ENCODE results near the gene CDK16.

The CDK16 gene

DNA sequence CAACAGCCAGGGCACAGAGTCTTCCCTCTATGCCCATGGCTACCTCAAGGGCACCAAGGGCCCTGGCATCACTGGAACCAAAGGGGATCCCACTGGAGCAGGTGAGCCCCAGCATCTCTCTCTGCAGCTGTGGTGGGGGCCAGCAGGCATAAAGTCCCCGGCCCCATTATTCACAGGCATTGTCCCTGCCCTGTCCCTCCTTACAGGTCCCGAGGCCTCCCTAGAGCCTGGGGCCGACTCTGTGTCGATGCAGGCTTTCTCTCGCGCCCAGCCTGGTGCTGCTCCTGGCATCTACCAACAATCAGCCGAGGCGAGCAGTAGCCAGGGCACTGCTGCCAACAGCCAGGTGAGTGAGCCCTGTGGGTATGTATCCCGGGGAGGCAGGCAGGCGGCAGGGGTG is 37.2 kb upstream of the CDK16 start:
- Histone ChIP-seq H3K27me3 (ENCODE audit: insufficient read depth, low read length) (no peaks in the 10 kb centered on the region), H4K91ac (ENCODE audit: low read depth, low read length) (no peak overlapping the region), H3K23ac (ENCODE audit: low read length) (no peak overlapping the region), H3K79me1 (ENCODE audit: low read length) (no peaks in the 10 kb centered on the region), H3K4me3 (ENCODE audit: low read depth, low read length) (no peak overlapping the region), H2BK12ac (ENCODE audit: low read length) (no peak overlapping the region), H3K4ac (ENCODE audit: low read depth, low read length) (no peak overlapping the region), H2AK5ac (ENCODE audit: low read length) (no peak overlapping the region), H2BK5ac (ENCODE audit: low read depth, low read length, poor library complexity) (no peak overlapping the region), H3K9ac (ENCODE audit: low read length) (no peak overlapping the region), H2BK120ac (ENCODE audit: insufficient read depth, low read length, poor library complexity) (no peak overlapping the region), H3K9me3 (ENCODE audit: insufficient read depth, low read depth, low read length) (no peaks in the 10 kb centered on the region), H3K4me2 (ENCODE audit: low read length) (no peak overlapping the region), H3K4me1 (ENCODE audit: control insufficient read depth in 1 of 2, insufficient read depth in 2 of 2, low read length in 2 of 2) (no peaks in the 10 kb centered on the region), H4K12ac (ENCODE audit: low read depth, low read length) (no peak overlapping the region), H3K14ac (ENCODE audit: low read length) (no peak overlapping the region), H3K27ac (ENCODE audit: low read depth, low read length) (no peak overlapping the region), H2AFZ (ENCODE audit: insufficient read depth, low read length, poor library complexity) (no peak overlapping the region), H3K18ac (ENCODE audit: low read length) (no peak overlapping the region), H4K8ac (ENCODE audit: low read depth, low read length) (no peak overlapping the region), H3K79me2 (ENCODE audit: control insufficient read depth, insufficient read depth, low read length, poor library complexity) (no peaks in the 10 kb centered on the region), H3K36me3 (ENCODE audit: control insufficient read depth in 1 of 2, insufficient read depth in 2 of 2, low read length in 2 of 2) (peaks cover 79 to 82% of the 10 kb centered on the region in 2 experiments)
- no CpG with 5 or more reads among the region's 10 CpGs for WGBS (ENCODE audit: extremely low coverage, insufficient coverage, insufficient read length)
- DNase-seq: no peak

DNA sequence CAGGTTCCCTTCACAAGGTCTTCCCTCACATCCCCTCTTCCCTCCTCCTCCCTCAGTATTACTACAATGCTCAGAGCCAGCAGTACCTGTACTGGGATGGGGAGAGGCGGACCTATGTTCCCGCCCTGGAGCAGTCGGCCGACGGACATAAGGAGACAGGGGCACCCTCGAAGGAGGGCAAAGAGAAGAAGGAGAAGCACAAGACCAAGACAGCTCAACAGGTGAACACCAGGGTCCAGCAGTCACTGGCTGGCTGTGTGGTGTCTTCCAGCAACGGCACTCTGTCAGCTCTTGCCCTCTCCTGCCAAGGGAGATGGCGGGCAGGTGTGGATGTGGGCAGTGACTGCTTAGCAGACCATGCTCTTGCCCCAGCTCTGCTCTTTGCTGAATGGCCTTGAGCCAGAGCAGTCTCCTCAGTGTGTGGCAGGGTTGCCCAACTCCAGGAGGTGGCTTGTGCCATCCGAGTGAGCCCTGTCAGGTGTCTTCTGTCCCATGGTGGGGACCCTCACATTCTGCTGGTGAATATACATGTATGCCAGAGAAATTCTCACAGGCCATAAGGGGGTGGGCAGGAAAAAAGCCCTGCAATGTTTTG is 36.3 kb upstream of the CDK16 start:
- Histone ChIP-seq H3K4me2 (ENCODE audit: low read length) (no peak overlapping the region), H3K23ac (ENCODE audit: low read length) (no peak overlapping the region), H2BK120ac (ENCODE audit: insufficient read depth, low read length, poor library complexity) (no peak overlapping the region), H2BK12ac (ENCODE audit: low read length) (no peak overlapping the region), H3K79me1 (ENCODE audit: low read length) (no peaks in the 10 kb centered on the region), H3K36me3 (ENCODE audit: control insufficient read depth in 1 of 2, insufficient read depth in 2 of 2, low read length in 2 of 2) (peaks cover 82 to 84% of the 10 kb centered on the region in 2 experiments), H3K4me1 (ENCODE audit: control insufficient read depth in 1 of 2, insufficient read depth in 2 of 2, low read length in 2 of 2) (no peaks in the 10 kb centered on the region), H3K18ac (ENCODE audit: low read length) (no peak overlapping the region), H3K9me3 (ENCODE audit: insufficient read depth, low read depth, low read length) (no peaks in the 10 kb centered on the region), H4K12ac (ENCODE audit: low read depth, low read length) (no peak overlapping the region), H3K9ac (ENCODE audit: low read length) (no peak overlapping the region), H3K4ac (ENCODE audit: low read depth, low read length) (no peak overlapping the region), H4K8ac (ENCODE audit: low read depth, low read length) (no peak overlapping the region), H3K27ac (ENCODE audit: low read depth, low read length) (no peak overlapping the region), H2BK5ac (ENCODE audit: low read depth, low read length, poor library complexity) (no peak overlapping the region), H2AK5ac (ENCODE audit: low read length) (no peak overlapping the region), H3K14ac (ENCODE audit: low read length) (no peak overlapping the region), H3K79me2 (ENCODE audit: control insufficient read depth, insufficient read depth, low read length, poor library complexity) (no peaks in the 10 kb centered on the region), H3K27me3 (ENCODE audit: insufficient read depth, low read length) (no peaks in the 10 kb centered on the region), H3K4me3 (ENCODE audit: low read depth, low read length) (no peak overlapping the region), H2AFZ (ENCODE audit: insufficient read depth, low read length, poor library complexity) (no peak overlapping the region), H4K91ac (ENCODE audit: low read depth, low read length) (no peak overlapping the region)
- no peak for DNase-seq
- WGBS (ENCODE audit: extremely low coverage, insufficient coverage, insufficient read length): no CpG with 5 or more reads among the region's 9 CpGs

DNA sequence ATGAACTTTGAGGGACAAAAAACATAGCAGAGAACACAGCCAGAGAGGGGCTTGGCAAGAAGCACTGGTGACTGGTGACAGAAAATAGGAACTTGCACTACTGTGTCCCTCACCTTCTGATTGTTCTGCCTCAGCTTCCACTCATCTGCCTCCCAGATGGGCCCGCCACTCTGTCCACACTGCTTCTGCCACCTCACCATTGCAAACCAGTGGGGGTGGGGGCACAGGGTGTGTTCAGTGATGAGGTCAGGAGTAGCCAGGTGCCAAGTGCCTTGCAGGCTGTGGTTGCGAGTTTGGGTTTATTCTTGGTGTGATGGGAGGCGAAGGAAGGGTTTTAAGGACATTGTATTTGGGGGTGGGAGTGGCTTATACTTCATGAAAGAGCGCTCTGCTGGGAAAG is 34.0 kb upstream of the CDK16 start:
- no peak overlapping the region for H3K4me3 ChIP-seq (ENCODE audit: low read depth, low read length)
- H3K9ac ChIP-seq (ENCODE audit: low read length): no peak overlapping the region
- no peak overlapping the region for H3K27ac ChIP-seq (ENCODE audit: low read depth, low read length)
- no peak overlapping the region for H4K91ac ChIP-seq (ENCODE audit: low read depth, low read length)
- no peak for DNase-seq
- no peak overlapping the region for H3K4ac ChIP-seq (ENCODE audit: low read depth, low read length)
- no peak overlapping the region for H2AFZ ChIP-seq (ENCODE audit: insufficient read depth, low read length, poor library complexity)
- no peak overlapping the region for H2AK5ac ChIP-seq (ENCODE audit: low read length)
- H2BK5ac ChIP-seq (ENCODE audit: low read depth, low read length, poor library complexity): no peak overlapping the region
- H3K23ac ChIP-seq (ENCODE audit: low read length): no peak overlapping the region
- H2BK120ac ChIP-seq (ENCODE audit: insufficient read depth, low read length, poor library complexity): no peak overlapping the region
- H4K12ac ChIP-seq (ENCODE audit: low read depth, low read length): no peak overlapping the region
- H4K8ac ChIP-seq (ENCODE audit: low read depth, low read length): no peak overlapping the region
- no peaks in the 10 kb centered on the region for H3K79me1 ChIP-seq (ENCODE audit: low read length)
- no peak overlapping the region for H3K14ac ChIP-seq (ENCODE audit: low read length)
- H3K36me3 ChIP-seq (ENCODE audit: control insufficient read depth in 1 of 2, insufficient read depth in 2 of 2, low read length in 2 of 2): peaks cover 64 to 65% of the 10 kb centered on the region in 2 experiments
- no peaks in the 10 kb centered on the region for H3K4me1 ChIP-seq (ENCODE audit: control insufficient read depth in 1 of 2, insufficient read depth in 2 of 2, low read length in 2 of 2)
- H3K9me3 ChIP-seq (ENCODE audit: insufficient read depth, low read depth, low read length): no peaks in the 10 kb centered on the region
- no peak overlapping the region for H2BK12ac ChIP-seq (ENCODE audit: low read length)
- no CpG with 5 or more reads among the region's 4 CpGs for WGBS (ENCODE audit: extremely low coverage, insufficient coverage, insufficient read length)
- H3K79me2 ChIP-seq (ENCODE audit: control insufficient read depth, insufficient read depth, low read length, poor library complexity): no peaks in the 10 kb centered on the region
- H3K27me3 ChIP-seq (ENCODE audit: insufficient read depth, low read length): no peaks in the 10 kb centered on the region
- no peak overlapping the region for H3K18ac ChIP-seq (ENCODE audit: low read length)
- H3K4me2 ChIP-seq (ENCODE audit: low read length): no peak overlapping the region

GRCh38 chrX:47185241-47185640 is 33.2 kb upstream of the CDK16 start:
- Histone ChIP-seq H3K79me2 (ENCODE audit: control insufficient read depth, insufficient read depth, low read length, poor library complexity) (no peaks in the 10 kb centered on the region), H2BK5ac (ENCODE audit: low read depth, low read length, poor library complexity) (no peak overlapping the region), H2BK120ac (ENCODE audit: insufficient read depth, low read length, poor library complexity) (no peak overlapping the region), H3K4me2 (ENCODE audit: low read length) (no peak overlapping the region), H2AFZ (ENCODE audit: insufficient read depth, low read length, poor library complexity) (no peak overlapping the region), H3K9ac (ENCODE audit: low read length) (no peak overlapping the region), H3K9me3 (ENCODE audit: insufficient read depth, low read depth, low read length) (no peaks in the 10 kb centered on the region), H3K18ac (ENCODE audit: low read length) (no peak overlapping the region), H3K4me1 (ENCODE audit: control insufficient read depth in 1 of 2, insufficient read depth in 2 of 2, low read length in 2 of 2) (no peaks in the 10 kb centered on the region), H3K4ac (ENCODE audit: low read depth, low read length) (no peak overlapping the region), H4K8ac (ENCODE audit: low read depth, low read length) (no peak overlapping the region), H3K27me3 (ENCODE audit: insufficient read depth, low read length) (no peaks in the 10 kb centered on the region), H3K23ac (ENCODE audit: low read length) (no peak overlapping the region), H3K79me1 (ENCODE audit: low read length) (no peaks in the 10 kb centered on the region), H2AK5ac (ENCODE audit: low read length) (no peak overlapping the region), H4K91ac (ENCODE audit: low read depth, low read length) (no peak overlapping the region), H3K4me3 (ENCODE audit: low read depth, low read length) (no peak overlapping the region), H3K36me3 (ENCODE audit: control insufficient read depth in 1 of 2, insufficient read depth in 2 of 2, low read length in 2 of 2) (peaks cover 57 to 58% of the 10 kb centered on the region in 2 experiments), H2BK12ac (ENCODE audit: low read length) (no peak overlapping the region), H4K12ac (ENCODE audit: low read depth, low read length) (no peak overlapping the region), H3K14ac (ENCODE audit: low read length) (no peak overlapping the region), H3K27ac (ENCODE audit: low read depth, low read length) (no peak overlapping the region)
- no peak for DNase-seq
- WGBS (ENCODE audit: extremely low coverage, insufficient coverage, insufficient read length): no CpG with 5 or more reads among the region's 17 CpGs

Measured in trophoblast cell (in vitro differentiated cells and primary cell).